Mucosa of rectum (tissue), 2 donors: ENCODE measurements around the gene CAPRIN1.
"Not testable (repeated sequence)": the region's sequence is repeated elsewhere in the genome, so short reads cannot be mapped to it uniquely, and the experiment has no call there.

Experiments used
- H3K27ac ChIP-seq, 2 donors: one replicate each; pipeline ENCODE4 v1.7.0; 2013; ENCODE audit warnings: inconsistent platforms in 2 of 2, low read depth in 2 of 2, low read length in 2 of 2
- H3K27me3 ChIP-seq, 2 donors: one replicate each; pipeline ENCODE4 v1.7.0; 2013; ENCODE audit warnings: low read length in 2 of 2; ENCODE audit not compliant: control insufficient read depth in 2 of 2, insufficient read depth in 2 of 2
- H3K36me3 ChIP-seq, 2 donors: one replicate each; pipeline ENCODE4 v1.7.0; 2013; ENCODE audit warnings: low read length in 2 of 2; ENCODE audit not compliant: control insufficient read depth in 2 of 2, insufficient read depth in 2 of 2
- H3K4me1 ChIP-seq, 2 donors: one replicate each; pipeline ENCODE4 v1.7.0; 2013; ENCODE audit warnings: low read length in 2 of 2, mild to moderate bottlenecking in 1 of 2; ENCODE audit not compliant: control insufficient read depth in 2 of 2, insufficient read depth in 2 of 2
- H3K4me3 ChIP-seq, 2 donors: one replicate each; pipeline ENCODE4 v1.7.0; 2013; ENCODE audit warnings: low read length in 2 of 2
- H3K9ac ChIP-seq, 2 donors: one replicate each; pipeline ENCODE4 v1.7.0; 2013; ENCODE audit warnings: low read length in 2 of 2, low read depth in 1 of 2, mild to moderate bottlenecking in 1 of 2
- H3K9me3 ChIP-seq, 2 donors: one replicate each; pipeline ENCODE4 v1.7.0; 2013; ENCODE audit warnings: low read length in 2 of 2; ENCODE audit not compliant: control insufficient read depth in 2 of 2
- donor health status: healthy.
- donor health status: Normal muscosa, but diverticular disease.

Gene CAPRIN1

GRCh38 chr11:34065505-34066203 lies 14.1 kb downstream of the CAPRIN1 start:
- Histone ChIP-seq H3K4me3 (no peak overlapping the region), H3K9ac (no peak overlapping the region), H3K36me3 (peaks cover 3 to 13% of the 10 kb centered on the region in 2 donors), H3K27ac (no peak overlapping the region), H3K27me3 (no peaks in the 10 kb centered on the region), H3K4me1 (peaks cover 4% of the 10 kb centered on the region in 2 donors), H3K9me3 (no peaks in the 10 kb centered on the region)

GRCh38 chr11:34066766-34067165 lies 15.2 kb downstream of the CAPRIN1 start:
- not testable (repeated sequence) for H3K27ac ChIP-seq, H3K4me3 ChIP-seq

GRCh38 chr11:34067383-34068065 lies 16.0 kb downstream of the CAPRIN1 start:
- H3K36me3 ChIP-seq = peaks cover 6 to 15% of the 10 kb centered on the region in 2 donors
- peaks cover 4% of the 10 kb centered on the region in 2 donors for H3K4me1 ChIP-seq
- H3K27ac ChIP-seq = no peak overlapping the region
- H3K9ac ChIP-seq = no peak overlapping the region
- no peaks in the 10 kb centered on the region for H3K9me3 ChIP-seq
- H3K27me3 ChIP-seq = no peaks in the 10 kb centered on the region
- H3K4me3 ChIP-seq = no peak overlapping the region

More at GRCh38 chr11:34066766-34067165, 15.2 kb downstream of the CAPRIN1 start:
- not testable (repeated sequence) for H3K9ac ChIP-seq, H3K27me3 ChIP-seq, H3K9me3 ChIP-seq, H3K4me1 ChIP-seq
- peaks cover 3 to 11% of the 10 kb centered on the region in 2 donors for H3K36me3 ChIP-seq

GRCh38 chr11:34068111-34068510 lies 16.6 kb downstream of the CAPRIN1 start:
- Histone ChIP-seq H3K9ac (no peak overlapping the region), H3K27me3 (no peaks in the 10 kb centered on the region), H3K27ac (no peak overlapping the region), H3K9me3 (no peaks in the 10 kb centered on the region), H3K4me3 (no peak overlapping the region), H3K4me1 (peaks cover 3% of the 10 kb centered on the region in 2 donors), H3K36me3 (peaks cover 10 to 15% of the 10 kb centered on the region in 2 donors)

- not testable (repeated sequence) for H3K27me3 ChIP-seq, H3K4me1 ChIP-seq, H3K4me3 ChIP-seq, H3K27ac ChIP-seq, H3K9ac ChIP-seq, H3K9me3 ChIP-seq
- peaks cover 15 to 35% of the 10 kb centered on the region in 2 donors for H3K36me3 ChIP-seq
Measured at GRCh38 chr11:34071306-34071705, 19.8 kb downstream of the CAPRIN1 start.

GRCh38 chr11:34072041-34072440 lies 20.5 kb downstream of the CAPRIN1 start:
- Histone ChIP-seq H3K36me3 (peaks cover 22 to 39% of the 10 kb centered on the region in 2 donors), H3K9ac (no peak overlapping the region), H3K9me3 (no peaks in the 10 kb centered on the region), H3K27me3 (no peaks in the 10 kb centered on the region), H3K4me1 (no peaks in the 10 kb centered on the region), H3K4me3 (no peak overlapping the region), H3K27ac (no peak overlapping the region)

- Histone ChIP-seq H3K27me3 (no peaks in the 10 kb centered on the region), H3K36me3 (peaks cover 29 to 46% of the 10 kb centered on the region in 2 donors), H3K9me3 (no peaks in the 10 kb centered on the region)
Measured at GRCh38 chr11:34072832-34073231, 21.3 kb downstream of the CAPRIN1 start.

GRCh38 chr11:34074391-34074790 lies 22.9 kb downstream of the CAPRIN1 start:
- Histone ChIP-seq H3K9me3 (no peaks in the 10 kb centered on the region), H3K4me1 (no peaks in the 10 kb centered on the region), H3K36me3 (peaks cover 43 to 59% of the 10 kb centered on the region in 2 donors), H3K27ac (no peak overlapping the region), H3K27me3 (no peaks in the 10 kb centered on the region), H3K9ac (no peak overlapping the region), H3K4me3 (no peak overlapping the region)

More at GRCh38 chr11:34072832-34073231, 21.3 kb downstream of the CAPRIN1 start:
- Histone ChIP-seq H3K4me1 (no peaks in the 10 kb centered on the region), H3K27ac (no peak overlapping the region), H3K4me3 (no peak overlapping the region), H3K9ac (no peak overlapping the region)

GRCh38 chr11:34075178-34075820 lies 23.8 kb downstream of the CAPRIN1 start:
- Histone ChIP-seq H3K4me3 (no peak overlapping the region), H3K9ac (no peak overlapping the region), H3K36me3 (peaks cover 49 to 65% of the 10 kb centered on the region in 2 donors), H3K9me3 (no peaks in the 10 kb centered on the region), H3K27me3 (no peaks in the 10 kb centered on the region), H3K27ac (no peak overlapping the region), H3K4me1 (no peaks in the 10 kb centered on the region)

GRCh38 chr11:34080609-34081008 lies 29.1 kb downstream of the CAPRIN1 start:
- Histone ChIP-seq H3K27ac (no peak overlapping the region), H3K4me1 (no peaks in the 10 kb centered on the region), H3K9me3 (no peaks in the 10 kb centered on the region), H3K4me3 (no peak overlapping the region), H3K36me3 (peaks cover 75 to 82% of the 10 kb centered on the region in 2 donors), H3K9ac (no peak overlapping the region), H3K27me3 (no peaks in the 10 kb centered on the region)
